LNCaP clone FGC (cell line): ENCODE results near the gene FOXK2.
"Not testable (repeated sequence)": the region's sequence is repeated elsewhere in the genome, so short reads cannot be mapped to it uniquely, and the experiment has no call there.

Experiments used
- DNase-seq: peaks from one replicate; pipeline ENCODE4 v3.0.0-alpha.2; 2011; ENCODE audit warnings: low read depth
- H3K4me3 ChIP-seq: 2 replicates; pipeline ENCODE4 v1.5.1; 2011; ENCODE audit warnings: mild to moderate bottlenecking, low read depth, low read length, control low read depth
- CTCF ChIP-seq: IDR thresholded peaks from 2 replicates; pipeline ENCODE4 v1.5.1; 2012; ENCODE audit warnings: mild to moderate bottlenecking; ENCODE audit not compliant: control insufficient read depth, insufficient read depth; ENCODE audit errors: extremely low read depth

FOXK2 gene

DNA sequence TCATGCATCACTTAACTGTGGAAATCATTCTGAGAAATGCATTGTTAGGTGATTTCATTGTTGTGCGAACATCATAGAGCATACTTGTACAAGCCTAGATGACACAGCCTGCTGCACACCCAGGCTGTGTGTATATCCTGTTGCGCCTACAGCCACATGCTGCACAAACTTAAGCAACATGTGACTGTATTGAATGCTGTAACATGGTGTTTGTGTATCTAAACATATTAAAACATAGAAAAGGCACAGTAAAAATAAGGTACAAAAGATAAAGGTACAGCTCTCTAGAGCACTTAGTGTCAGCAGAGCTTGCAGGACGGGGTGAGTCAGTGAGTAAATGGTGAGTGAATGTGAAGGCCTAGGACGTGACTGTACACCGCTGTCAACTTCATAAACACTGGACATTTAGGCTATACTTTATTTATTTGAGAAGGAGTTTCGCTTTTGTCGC, 11.9 kb downstream of the FOXK2 start:
- no peak for TF ChIP-seq CTCF
- DNase-seq: no peak
- no peak overlapping the region for H3K4me3 ChIP-seq

DNA sequence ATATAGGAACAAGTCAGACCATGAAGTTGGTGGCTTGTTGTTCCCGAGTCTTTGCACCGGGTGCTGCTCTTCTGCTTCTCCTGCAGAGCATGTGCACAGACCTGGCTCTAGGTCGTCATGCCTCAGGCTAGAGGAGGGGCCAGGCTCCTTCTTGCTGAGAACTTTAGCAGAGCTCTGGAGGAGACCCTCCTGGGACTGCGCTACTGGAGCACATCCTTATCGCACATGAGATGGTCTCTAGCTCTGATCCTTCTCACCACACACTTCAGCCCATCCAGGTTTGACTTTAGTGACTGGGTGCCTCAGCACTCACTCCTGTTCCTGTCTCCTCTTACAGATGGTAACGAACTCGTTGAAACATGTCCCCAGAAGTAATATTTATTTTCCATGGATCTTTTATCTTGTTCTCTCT, 14.9 kb downstream of the FOXK2 start:
- no peak for TF ChIP-seq CTCF
- DNase-seq: no peak
- H3K4me3 ChIP-seq: no peak overlapping the region

DNA sequence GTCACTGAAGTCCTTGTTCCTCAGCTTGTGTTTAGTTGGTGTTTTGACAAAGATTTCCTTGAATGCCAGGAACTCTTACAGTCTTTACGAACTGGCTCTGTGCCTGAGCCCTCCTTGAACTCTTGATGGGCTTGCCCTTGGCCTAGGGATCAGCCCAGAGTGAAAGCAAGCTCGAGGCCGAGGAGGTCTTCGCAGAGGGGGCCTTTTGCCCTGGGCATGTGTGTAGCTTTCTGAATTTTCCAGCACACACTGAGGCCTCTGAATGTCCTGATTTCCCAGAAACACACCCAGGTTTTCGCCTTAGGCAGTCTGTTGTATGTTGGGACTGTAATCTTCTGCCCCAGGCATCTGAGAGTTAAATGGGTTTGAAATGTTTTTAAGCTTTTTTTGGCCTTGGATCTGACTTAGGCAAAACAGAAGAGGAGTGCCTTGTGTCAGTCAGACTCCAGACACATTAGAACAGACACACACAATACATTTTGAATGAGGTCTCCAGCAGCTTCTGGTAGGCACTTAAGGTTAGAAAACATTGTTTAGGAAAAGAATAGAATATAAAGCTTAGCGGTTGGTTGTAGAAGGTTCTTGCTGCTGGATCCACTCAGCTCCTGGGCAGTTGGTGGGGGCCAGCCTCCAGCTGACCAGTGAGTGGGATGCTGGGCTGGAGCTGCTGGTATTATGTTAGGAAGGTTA, 17.1 kb downstream of the FOXK2 start:
- TF ChIP-seq CTCF: no peak
- DNase-seq: no peak
- H3K4me3 ChIP-seq: no peak overlapping the region

DNA sequence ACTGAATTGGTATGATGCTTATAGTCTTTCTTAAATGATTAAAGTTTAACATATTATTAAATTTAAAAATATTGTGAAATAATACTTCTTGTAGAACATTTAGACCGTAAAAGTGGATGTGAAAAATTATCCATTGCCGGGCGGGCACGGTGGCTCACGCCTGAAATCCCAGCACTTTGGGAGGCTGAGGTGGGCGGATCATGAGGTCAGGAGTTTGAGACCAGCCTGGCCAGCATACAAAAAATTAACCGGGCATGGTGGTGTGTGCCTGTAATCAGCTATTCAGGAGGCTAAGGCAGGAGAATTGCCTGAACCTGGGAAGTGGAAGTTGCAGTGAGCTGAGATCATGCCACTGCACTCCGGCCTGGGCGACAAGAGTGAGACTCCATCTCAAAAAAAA, 17.7 kb downstream of the FOXK2 start:
- DNase-seq, H3K4me3 ChIP-seq: not testable (repeated sequence)

DNA sequence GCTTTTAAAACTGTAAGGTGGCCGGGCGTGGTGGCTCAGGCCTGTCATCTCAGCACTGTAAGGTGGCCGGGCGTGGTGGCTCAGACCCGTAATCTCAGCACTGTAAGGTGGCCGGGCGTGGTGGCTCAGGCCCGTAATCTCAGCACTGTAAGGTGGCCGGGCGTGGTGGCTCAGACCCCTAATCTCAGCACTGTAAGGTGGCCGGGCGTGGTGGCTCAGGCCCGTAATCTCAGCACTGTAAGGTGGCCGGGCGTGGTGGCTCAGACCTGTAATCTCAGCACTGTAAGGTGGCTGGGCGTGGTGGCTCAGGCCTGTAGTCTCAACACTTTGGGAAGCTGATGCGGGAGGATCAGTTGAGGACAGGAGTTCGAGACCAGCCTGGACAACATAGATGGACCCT, 19.5 kb downstream of the FOXK2 start:
- not testable (repeated sequence) for H3K4me3 ChIP-seq, DNase-seq

DNA sequence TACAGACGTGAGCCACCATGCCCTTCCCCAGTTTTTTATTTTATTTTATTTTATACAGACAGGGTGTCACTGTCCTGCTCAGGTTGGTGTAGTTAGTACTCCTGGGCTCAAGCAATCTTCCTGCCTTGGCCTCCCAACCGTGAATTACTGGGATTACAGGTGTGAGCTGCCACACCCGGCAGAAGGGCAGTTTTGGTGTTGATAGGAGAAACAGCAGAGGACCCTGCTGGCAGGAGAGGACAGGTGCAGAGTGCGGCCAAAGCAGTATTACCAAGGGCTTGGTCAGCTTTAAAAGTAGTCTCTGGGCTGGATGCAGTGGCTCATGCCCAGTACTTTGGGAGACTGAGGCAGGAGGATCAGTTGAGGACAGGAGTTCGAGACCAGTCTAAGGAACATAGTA, 22.9 kb downstream of the FOXK2 start:
- TF ChIP-seq CTCF: no peak
- DNase-seq: no peak
- H3K4me3 ChIP-seq: no peak overlapping the region

GRCh38 chr17:82544431-82545070, 25.0 kb downstream of the FOXK2 start:
- H3K4me3 ChIP-seq: no peak overlapping the region
- no peak for DNase-seq
- no peak for TF ChIP-seq CTCF

DNA sequence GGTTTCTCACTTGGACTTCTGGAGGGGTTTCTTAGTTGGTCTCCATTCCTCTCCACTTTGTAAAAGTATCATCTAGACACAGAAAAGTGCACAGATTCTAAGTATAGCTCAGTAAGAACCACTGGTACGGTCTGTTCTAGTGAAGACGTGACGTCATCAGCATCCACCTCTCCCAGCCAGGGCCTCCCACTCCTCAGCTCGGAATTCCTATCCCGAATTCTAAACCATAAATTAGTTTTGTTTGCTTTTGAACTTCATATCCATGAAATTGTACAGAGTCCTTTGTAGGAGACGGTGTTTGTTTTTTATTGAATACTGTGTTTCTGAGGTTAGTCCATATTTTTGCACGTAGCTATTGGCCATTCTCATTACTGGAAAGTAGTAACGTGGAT, 25.5 kb downstream of the FOXK2 start:
- no peak for DNase-seq
- TF ChIP-seq CTCF: no peak
- no peak overlapping the region for H3K4me3 ChIP-seq
